Measurements from ENCODE around the gene B4GAT1. TPM values are rescaled to one million over a fixed set of nuclear protein-coding genes. Genes with fewer than 3 reads are reported as not detected.
A peak's percentile ranks its signal among the peaks of the same experiment; 100 is the strongest.

The B4GAT1 gene
- total and polyA plus RNA-seq, 2 of the 13 experiments (the other 11 are each of a cell fraction or from before 2014, with no cell fraction given) = 40.4 to 109 TPM

- TF ChIP-seq RXRB (CRISPR knock-in tag; IDR thresholded peaks at IDR 0.05; ENCODE audit: borderline replicate concordance) (0 out of 2 replicates have a peak, but pooled peaks have one; percentile 7), ZFAT (CRISPR knock-in tag; conservative IDR thresholded peaks at IDR 0.05) (no peak), TEF (CRISPR knock-in tag; IDR thresholded peaks at IDR 0.05) (no peak), ZKSCAN5 (CRISPR knock-in tag; IDR thresholded peaks at IDR 0.05) (peak; percentile 69), HNF1B (CRISPR knock-in tag; IDR thresholded peaks at IDR 0.05) (0 out of 2 replicates have a peak, but pooled peaks have one; percentile 2), SNAI1 (CRISPR knock-in tag; IDR thresholded peaks at IDR 0.05; ENCODE audit: borderline replicate concordance) (no peak), NAIF1 (CRISPR knock-in tag; IDR thresholded peaks at IDR 0.05; ENCODE audit: borderline replicate concordance) (no peak), NFKBIZ (CRISPR knock-in tag; IDR thresholded peaks at IDR 0.05) (0 out of 2 replicates have a peak, but pooled peaks have one; percentile 22), ZNF235 (CRISPR knock-in tag; IDR thresholded peaks at IDR 0.05; ENCODE audit: borderline replicate concordance) (peak; percentile 72; the same call in 1 of the 2 replicates), JARID2 (CRISPR knock-in tag; IDR thresholded peaks at IDR 0.05; ENCODE audit: insufficient replicate concordance) (peak; percentile 18), CCAR2 (optimal IDR thresholded peaks at IDR 0.05; ENCODE audit: low read depth, low read length) (no peak), PRDM10 (CRISPR knock-in tag; IDR thresholded peaks at IDR 0.05; ENCODE audit: low read depth) (0 out of 2 replicates have a peak, but pooled peaks have one; percentile 14), ZNF264 (CRISPR knock-in tag; IDR thresholded peaks at IDR 0.05) (0 out of 2 replicates have a peak, but pooled peaks have one; percentile 50), NPAS2 (CRISPR knock-in tag; IDR thresholded peaks at IDR 0.05; ENCODE audit: borderline replicate concordance) (no peak), ZBTB26 (CRISPR knock-in tag; IDR thresholded peaks at IDR 0.05; ENCODE audit: borderline replicate concordance) (no peak; the same call in 1 of the 2 replicates), ZNF572 (CRISPR knock-in tag; IDR thresholded peaks at IDR 0.05) (no peak), POLR2AphosphoS5 (IDR thresholded peaks at IDR 0.05; ENCODE audit: low read depth, low read length) (peak; percentile 62), ZNF850 (CRISPR knock-in tag; conservative IDR thresholded peaks at IDR 0.05) (peak; percentile 84; the same call in 1 of the 2 replicates)
Measured at GRCh38 chr11:66312549-66313320, 34.7 kb downstream of the B4GAT1 start (continued).
